ENCODE data around the gene TTLL12.

DNA sequence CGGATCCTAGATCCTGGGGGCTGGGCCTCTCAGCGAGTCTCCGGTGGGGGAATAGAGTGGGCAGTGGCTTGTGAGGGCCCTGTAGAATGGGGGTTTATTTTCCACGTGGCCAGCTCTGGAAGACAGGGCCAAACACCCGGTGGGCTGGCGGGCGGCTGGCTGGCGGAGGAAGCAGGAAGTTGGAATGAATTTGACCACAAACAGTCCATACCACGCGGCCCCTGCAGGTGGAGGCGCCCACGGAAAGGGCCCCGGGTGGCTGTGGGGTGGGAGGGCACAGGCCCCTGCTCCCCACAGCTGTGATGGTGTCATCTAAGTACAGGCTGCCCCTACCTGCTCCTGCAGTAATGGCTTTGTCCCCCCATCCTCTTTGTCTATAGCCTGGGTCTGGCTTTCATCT lies 58.8 kb downstream of the TTLL12 start:
- TF ChIP-seq, protein P1, sequence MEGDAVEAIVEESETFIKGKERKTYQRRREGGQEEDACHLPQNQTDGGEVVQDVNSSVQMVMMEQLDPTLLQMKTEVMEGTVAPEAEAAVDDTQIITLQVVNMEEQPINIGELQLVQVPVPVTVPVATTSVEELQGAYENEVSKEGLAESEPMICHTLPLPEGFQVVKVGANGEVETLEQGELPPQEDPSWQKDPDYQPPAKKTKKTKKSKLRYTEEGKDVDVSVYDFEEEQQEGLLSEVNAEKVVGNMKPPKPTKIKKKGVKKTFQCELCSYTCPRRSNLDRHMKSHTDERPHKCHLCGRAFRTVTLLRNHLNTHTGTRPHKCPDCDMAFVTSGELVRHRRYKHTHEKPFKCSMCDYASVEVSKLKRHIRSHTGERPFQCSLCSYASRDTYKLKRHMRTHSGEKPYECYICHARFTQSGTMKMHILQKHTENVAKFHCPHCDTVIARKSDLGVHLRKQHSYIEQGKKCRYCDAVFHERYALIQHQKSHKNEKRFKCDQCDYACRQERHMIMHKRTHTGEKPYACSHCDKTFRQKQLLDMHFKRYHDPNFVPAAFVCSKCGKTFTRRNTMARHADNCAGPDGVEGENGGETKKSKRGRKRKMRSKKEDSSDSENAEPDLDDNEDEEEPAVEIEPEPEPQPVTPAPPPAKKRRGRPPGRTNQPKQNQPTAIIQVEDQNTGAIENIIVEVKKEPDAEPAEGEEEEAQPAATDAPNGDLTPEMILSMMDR (IDR thresholded peaks at IDR 0.05) = no peak
- no peak for TF ChIP-seq EZH2 (IDR thresholded peaks at IDR 0.05; ENCODE audit: borderline replicate concordance, insufficient read depth, low read depth, low read length, poor library complexity, severe bottlenecking)

Measured in B cell (primary cell).